Sigmoid colon (tissue), 4 donors: ENCODE data around the gene CYB5R4.

Source experiments
- EP300 ChIP-seq, 4 donors: sonication (generic); formaldehyde crosslinking; IDR thresholded peaks; one replicate each; pipeline ENCODE4 v1.6.1; 2017; ENCODE audit warnings: antibody characterized with exemption in 4 of 4
- POLR2A ChIP-seq, 2 donors: fragments of 450-650 bp; IDR thresholded peaks; one replicate each; pipeline ENCODE4 v1.6.1; 2016; ENCODE audit warnings: antibody characterized with exemption in 2 of 2, mild to moderate bottlenecking in 2 of 2, moderate library complexity in 2 of 2
- POLR2AphosphoS5 ChIP-seq, 4 donors: sonication (generic); formaldehyde crosslinking; IDR thresholded peaks; one replicate each; pipeline ENCODE4 v1.6.1; 2017; ENCODE audit warnings: antibody characterized with exemption in 4 of 4
- TF ChIP-seq, protein P1 (sequence below), 4 experiments: fragments of 450-650 bp in 3 of 4; fragments of 200-600 bp in 1 of 4; IDR thresholded peaks; one replicate each; pipeline ENCODE4 v1.5.1; 2016 to 2019; ENCODE audit warnings: antibody characterized with exemption in 4 of 4, mild to moderate bottlenecking in 3 of 4, moderate library complexity in 2 of 4

DNA sequence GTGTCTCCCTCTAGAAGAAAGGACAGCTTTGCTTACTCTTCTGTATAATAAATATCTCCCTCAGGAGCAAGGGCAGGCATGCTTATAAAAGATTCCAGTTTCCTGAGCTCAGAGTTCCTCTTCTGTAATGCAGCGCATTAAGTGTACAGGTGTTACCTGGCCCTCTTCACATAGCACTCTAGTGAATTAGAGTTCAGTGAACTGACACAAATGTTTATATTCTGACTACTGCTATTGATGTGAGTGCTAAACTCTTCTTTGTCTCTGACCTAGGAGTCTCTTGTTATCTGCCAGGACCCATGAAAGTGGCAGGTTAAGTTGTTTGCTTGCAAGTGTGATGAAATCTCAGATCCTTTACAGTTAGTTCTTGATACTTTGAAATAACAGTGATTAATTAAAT is 33.5 kb downstream of the CYB5R4 start:
- TF ChIP-seq POLR2AphosphoS5 (IDR thresholded peaks at IDR 0.05) = no peak
- TF ChIP-seq POLR2A (IDR thresholded peaks at IDR 0.05) = no peak
- TF ChIP-seq, protein P1, sequence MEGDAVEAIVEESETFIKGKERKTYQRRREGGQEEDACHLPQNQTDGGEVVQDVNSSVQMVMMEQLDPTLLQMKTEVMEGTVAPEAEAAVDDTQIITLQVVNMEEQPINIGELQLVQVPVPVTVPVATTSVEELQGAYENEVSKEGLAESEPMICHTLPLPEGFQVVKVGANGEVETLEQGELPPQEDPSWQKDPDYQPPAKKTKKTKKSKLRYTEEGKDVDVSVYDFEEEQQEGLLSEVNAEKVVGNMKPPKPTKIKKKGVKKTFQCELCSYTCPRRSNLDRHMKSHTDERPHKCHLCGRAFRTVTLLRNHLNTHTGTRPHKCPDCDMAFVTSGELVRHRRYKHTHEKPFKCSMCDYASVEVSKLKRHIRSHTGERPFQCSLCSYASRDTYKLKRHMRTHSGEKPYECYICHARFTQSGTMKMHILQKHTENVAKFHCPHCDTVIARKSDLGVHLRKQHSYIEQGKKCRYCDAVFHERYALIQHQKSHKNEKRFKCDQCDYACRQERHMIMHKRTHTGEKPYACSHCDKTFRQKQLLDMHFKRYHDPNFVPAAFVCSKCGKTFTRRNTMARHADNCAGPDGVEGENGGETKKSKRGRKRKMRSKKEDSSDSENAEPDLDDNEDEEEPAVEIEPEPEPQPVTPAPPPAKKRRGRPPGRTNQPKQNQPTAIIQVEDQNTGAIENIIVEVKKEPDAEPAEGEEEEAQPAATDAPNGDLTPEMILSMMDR (IDR thresholded peaks at IDR 0.05) = no peak
- TF ChIP-seq EP300 (IDR thresholded peaks at IDR 0.05) = no peak
